ENCODE measurements around the gene PKNOX2.

PKNOX2 gene

DNA sequence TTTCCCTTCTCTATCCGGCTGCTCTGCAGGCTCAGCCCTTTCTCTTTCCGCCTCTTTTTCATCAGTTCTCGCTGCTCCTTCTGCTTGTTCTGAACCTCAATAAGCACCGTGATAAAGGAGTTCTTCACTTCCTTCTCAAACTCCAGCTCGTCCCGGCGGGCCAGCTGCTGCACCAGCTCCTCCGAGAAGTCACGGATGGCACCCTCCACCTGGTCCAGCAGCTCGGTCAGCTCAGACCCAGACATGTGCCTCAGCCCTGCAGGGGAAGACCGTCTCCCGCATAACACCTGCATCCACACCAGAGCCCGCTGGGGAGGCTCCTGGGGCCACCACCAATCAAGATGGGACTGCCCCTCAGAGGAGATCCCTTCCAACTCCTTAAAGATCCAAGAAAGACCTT is 291.3 kb downstream of the PKNOX2 start:
- Mint-ChIP-seq H3K27me3 (no peaks in the 10 kb centered on the region), H3K4me3 (no peak overlapping the region)

DNA sequence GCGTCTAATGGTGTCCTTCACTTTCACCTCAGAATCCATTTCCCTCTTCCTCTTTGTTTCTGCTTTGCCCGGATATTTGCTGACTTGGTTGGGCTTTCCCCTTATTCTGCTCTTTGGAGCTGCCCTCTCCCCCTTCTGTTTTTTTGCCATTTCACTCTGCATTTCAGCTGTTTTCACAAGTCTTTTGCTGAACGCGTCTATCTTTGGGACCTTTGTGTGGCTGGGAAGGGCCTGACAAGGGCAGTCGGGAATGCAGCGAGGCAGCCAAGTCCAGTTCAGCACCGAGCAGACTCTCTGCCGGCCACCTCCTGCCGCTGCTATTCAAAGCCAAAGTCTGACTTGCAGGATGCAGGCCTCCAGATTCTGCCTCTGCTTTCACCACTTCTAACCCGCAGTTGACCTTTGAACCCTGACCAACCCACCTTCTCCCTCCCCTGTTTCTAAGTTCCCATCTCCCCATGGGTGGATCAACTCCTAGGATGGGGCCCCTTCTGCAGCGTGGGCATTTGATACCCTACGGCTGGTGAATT is 293.3 kb downstream of the PKNOX2 start:
- no peaks in the 10 kb centered on the region for H3K27me3 Mint-ChIP-seq
- no peak overlapping the region for H3K4me3 Mint-ChIP-seq
- no peak overlapping the region for H3K27ac Mint-ChIP-seq (ENCODE audit: low read depth)
- ATAC-seq (replicated peaks; ENCODE audit: extremely low read depth, poor library complexity, severe bottlenecking) (no peak), DNase-seq (ENCODE audit: low spot score in 2 of 2) (no peak)
- no peaks in the 10 kb centered on the region for H3K36me3 Mint-ChIP-seq (ENCODE audit: insufficient read depth)
- H3K9me3 Mint-ChIP-seq = no peaks in the 10 kb centered on the region
- no peaks in the 10 kb centered on the region for H3K4me1 Mint-ChIP-seq

More for the DNA sequence above, 291.3 kb downstream of the PKNOX2 start:
- peaks cover 1% of the 10 kb centered on the region for H3K36me3 Mint-ChIP-seq (ENCODE audit: insufficient read depth)
- H3K4me1 Mint-ChIP-seq = peaks cover 6% of the 10 kb centered on the region
- ATAC-seq (replicated peaks; ENCODE audit: extremely low read depth, poor library complexity, severe bottlenecking) (no peak), DNase-seq (ENCODE audit: low spot score in 2 of 2) (no peak)
- H3K27ac Mint-ChIP-seq (ENCODE audit: low read depth) = no peak overlapping the region
- no peaks in the 10 kb centered on the region for H3K9me3 Mint-ChIP-seq

DNA sequence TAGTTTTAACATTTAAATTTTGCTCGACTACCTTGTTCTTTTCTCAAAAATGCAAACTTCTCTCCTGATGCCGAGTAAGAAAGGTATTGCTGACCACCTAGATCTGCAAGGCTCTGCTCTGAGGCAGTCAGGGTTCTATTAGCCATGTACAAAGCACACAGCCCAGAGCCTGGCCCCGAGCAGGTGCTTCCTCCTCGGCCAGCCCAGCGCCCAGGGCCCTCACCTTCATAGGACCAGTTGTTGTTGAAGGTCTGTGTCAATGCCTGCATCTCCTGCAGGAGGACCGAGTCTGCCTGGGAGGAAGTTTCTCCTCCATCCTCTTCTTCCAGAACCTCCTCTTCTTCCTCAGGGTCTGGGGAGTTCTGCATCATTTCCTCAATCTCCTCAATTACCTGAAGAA is 295.7 kb downstream of the PKNOX2 start:
- Mint-ChIP-seq H3K4me1 (no peaks in the 10 kb centered on the region), H3K27me3 (peaks cover 18% of the 10 kb centered on the region), H3K36me3 (ENCODE audit: insufficient read depth) (no peaks in the 10 kb centered on the region), H3K4me3 (no peak overlapping the region), H3K9me3 (no peaks in the 10 kb centered on the region), H3K27ac (ENCODE audit: low read depth) (no peak overlapping the region)
- DNase-seq (ENCODE audit: low spot score in 2 of 2) = no peak
- no peak for ATAC-seq (replicated peaks; ENCODE audit: extremely low read depth, poor library complexity, severe bottlenecking)

GRCh38 chr11:125463590-125464269 is 299.2 kb downstream of the PKNOX2 start:
- Mint-ChIP-seq H3K36me3 (ENCODE audit: insufficient read depth) (no peaks in the 10 kb centered on the region), H3K4me3 (no peak overlapping the region), H3K27ac (ENCODE audit: low read depth) (no peak overlapping the region), H3K4me1 (no peaks in the 10 kb centered on the region), H3K9me3 (no peaks in the 10 kb centered on the region), H3K27me3 (peaks cover 20% of the 10 kb centered on the region)
- DNase-seq (ENCODE audit: low spot score in 2 of 2) = no peak
- ATAC-seq (replicated peaks; ENCODE audit: extremely low read depth, poor library complexity, severe bottlenecking) = no peak

DNA sequence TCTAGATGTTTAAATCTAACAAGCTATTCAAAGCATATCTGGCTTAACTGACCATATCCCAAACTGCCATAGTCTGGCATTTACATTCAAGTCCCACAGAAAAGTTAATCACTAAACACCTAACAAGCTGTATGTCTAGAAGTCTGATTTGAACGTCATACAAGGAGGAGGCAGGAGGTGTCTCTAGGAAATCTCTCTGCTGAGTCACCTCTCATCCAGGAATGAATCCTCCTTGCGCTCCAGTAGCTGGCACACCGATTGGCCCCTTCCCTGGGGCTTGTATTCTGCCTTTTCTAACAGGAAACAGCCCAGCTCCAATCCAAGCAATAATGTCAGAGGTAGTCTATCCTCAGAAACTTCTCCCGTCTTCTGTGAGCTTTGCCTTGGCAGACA is 299.7 kb downstream of the PKNOX2 start:
- no peaks in the 10 kb centered on the region for H3K4me1 Mint-ChIP-seq
- no peak overlapping the region for H3K4me3 Mint-ChIP-seq

GRCh38 chr11:125464666-125465065 is 300.1 kb downstream of the PKNOX2 start:
- Mint-ChIP-seq H3K4me3 (no peak overlapping the region), H3K27me3 (peaks cover 20% of the 10 kb centered on the region), H3K36me3 (ENCODE audit: insufficient read depth) (no peaks in the 10 kb centered on the region), H3K27ac (ENCODE audit: low read depth) (no peak overlapping the region), H3K4me1 (no peaks in the 10 kb centered on the region), H3K9me3 (no peaks in the 10 kb centered on the region)
- DNase-seq (ENCODE audit: low spot score in 2 of 2) (no peak), ATAC-seq (replicated peaks; ENCODE audit: extremely low read depth, poor library complexity, severe bottlenecking) (no peak)

More for the DNA sequence above, 299.7 kb downstream of the PKNOX2 start:
- ATAC-seq (replicated peaks; ENCODE audit: extremely low read depth, poor library complexity, severe bottlenecking) (no peak), DNase-seq (ENCODE audit: low spot score in 2 of 2) (no peak)
- Mint-ChIP-seq H3K27me3 (peaks cover 20% of the 10 kb centered on the region), H3K9me3 (no peaks in the 10 kb centered on the region), H3K27ac (ENCODE audit: low read depth) (no peak overlapping the region), H3K36me3 (ENCODE audit: insufficient read depth) (no peaks in the 10 kb centered on the region)

GRCh38 chr11:125465255-125465654 is 300.7 kb downstream of the PKNOX2 start:
- Mint-ChIP-seq H3K4me1 (no peaks in the 10 kb centered on the region), H3K4me3 (no peak overlapping the region), H3K27me3 (peaks cover 26% of the 10 kb centered on the region), H3K27ac (ENCODE audit: low read depth) (no peak overlapping the region), H3K36me3 (ENCODE audit: insufficient read depth) (no peaks in the 10 kb centered on the region), H3K9me3 (no peaks in the 10 kb centered on the region)
- ATAC-seq (replicated peaks; ENCODE audit: extremely low read depth, poor library complexity, severe bottlenecking) (no peak), DNase-seq (ENCODE audit: low spot score in 2 of 2) (no peak)

- H3K27ac Mint-ChIP-seq (ENCODE audit: low read depth) = no peak overlapping the region
- DNase-seq (ENCODE audit: low spot score in 2 of 2) = no peak
- H3K4me1 Mint-ChIP-seq = no peaks in the 10 kb centered on the region
- no peaks in the 10 kb centered on the region for H3K36me3 Mint-ChIP-seq (ENCODE audit: insufficient read depth)
- peaks cover 31% of the 10 kb centered on the region for H3K27me3 Mint-ChIP-seq
- ATAC-seq (replicated peaks; ENCODE audit: extremely low read depth, poor library complexity, severe bottlenecking) = no peak
- H3K4me3 Mint-ChIP-seq = no peak overlapping the region
- H3K9me3 Mint-ChIP-seq = no peaks in the 10 kb centered on the region
These were observed 301.1 kb downstream of the PKNOX2 start for GRCh38 chr11:125465701-125466100.

DNA sequence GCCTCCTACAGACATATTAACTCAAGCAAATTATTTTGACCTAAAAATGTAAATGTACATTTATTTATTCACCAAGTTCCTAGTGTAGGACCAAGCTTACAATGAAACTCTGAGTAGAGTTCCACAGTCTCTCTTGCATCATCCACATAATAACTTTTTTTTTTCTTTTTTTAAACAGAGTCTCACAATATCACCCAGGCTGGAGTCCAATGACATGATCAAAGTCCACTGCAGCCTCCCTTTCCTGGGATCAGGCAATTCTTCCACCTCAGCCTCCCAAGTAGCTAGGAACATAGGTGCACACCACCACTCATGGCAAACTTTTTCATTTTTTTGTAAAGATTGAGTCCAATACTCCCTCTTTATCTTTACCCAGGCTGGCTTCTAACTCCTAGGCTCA is 303.5 kb downstream of the PKNOX2 start:
- Mint-ChIP-seq H3K9me3 (no peaks in the 10 kb centered on the region), H3K4me3 (no peak overlapping the region), H3K4me1 (no peaks in the 10 kb centered on the region), H3K36me3 (ENCODE audit: insufficient read depth) (no peaks in the 10 kb centered on the region), H3K27ac (ENCODE audit: low read depth) (no peak overlapping the region), H3K27me3 (peaks cover 33% of the 10 kb centered on the region)
- DNase-seq (ENCODE audit: low spot score in 2 of 2) (no peak), ATAC-seq (replicated peaks; ENCODE audit: extremely low read depth, poor library complexity, severe bottlenecking) (no peak)

DNA sequence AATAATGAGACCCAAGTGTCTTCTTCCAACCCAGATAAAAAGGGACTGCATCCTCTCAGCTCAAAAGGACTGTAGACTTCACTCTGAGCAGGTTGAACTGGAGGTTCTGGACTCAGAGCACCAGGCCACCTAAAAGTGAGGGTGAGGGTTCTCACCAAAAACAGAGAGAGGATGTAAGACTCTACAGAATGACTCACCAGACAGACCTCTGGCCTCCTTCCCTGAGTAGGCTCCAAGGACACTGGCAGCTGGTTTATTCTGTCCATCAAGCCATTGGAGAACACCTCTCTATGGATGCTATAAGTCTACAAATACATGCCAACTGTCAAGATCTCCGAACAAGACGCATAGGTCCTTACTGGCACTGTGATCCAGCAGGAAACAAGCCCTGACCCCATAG is 304.3 kb downstream of the PKNOX2 start:
- no peak for ATAC-seq (replicated peaks; ENCODE audit: extremely low read depth, poor library complexity, severe bottlenecking)
- DNase-seq (ENCODE audit: low spot score in 2 of 2) = no peak
- no peak overlapping the region for H3K4me3 Mint-ChIP-seq
- H3K27me3 Mint-ChIP-seq = peaks cover 30% of the 10 kb centered on the region
- no peaks in the 10 kb centered on the region for H3K4me1 Mint-ChIP-seq
- H3K36me3 Mint-ChIP-seq (ENCODE audit: insufficient read depth) = no peaks in the 10 kb centered on the region
- H3K27ac Mint-ChIP-seq (ENCODE audit: low read depth) = no peak overlapping the region
- no peaks in the 10 kb centered on the region for H3K9me3 Mint-ChIP-seq

- DNase-seq (ENCODE audit: low spot score in 2 of 2) (no peak), ATAC-seq (replicated peaks; ENCODE audit: extremely low read depth, poor library complexity, severe bottlenecking) (no peak)
- no peak overlapping the region for H3K4me3 Mint-ChIP-seq
- peaks cover 15% of the 10 kb centered on the region for H3K27me3 Mint-ChIP-seq
- no peaks in the 10 kb centered on the region for H3K4me1 Mint-ChIP-seq
- no peaks in the 10 kb centered on the region for H3K9me3 Mint-ChIP-seq
- peaks cover 2% of the 10 kb centered on the region for H3K36me3 Mint-ChIP-seq (ENCODE audit: insufficient read depth)
- peak overlapping the region; percentile 7 for H3K27ac Mint-ChIP-seq (ENCODE audit: low read depth)
These were observed 305.8 kb downstream of the PKNOX2 start for GRCh38 chr11:125470355-125470754.

GRCh38 chr11:125476721-125477120 is 312.2 kb downstream of the PKNOX2 start:
- Mint-ChIP-seq H3K27me3 (peaks cover 10% of the 10 kb centered on the region), H3K4me3 (no peak overlapping the region), H3K4me1 (no peaks in the 10 kb centered on the region), H3K36me3 (ENCODE audit: insufficient read depth) (peaks cover 2% of the 10 kb centered on the region), H3K27ac (ENCODE audit: low read depth) (no peak overlapping the region), H3K9me3 (no peaks in the 10 kb centered on the region)
- no peak for ATAC-seq (replicated peaks; ENCODE audit: extremely low read depth, poor library complexity, severe bottlenecking)
- DNase-seq (ENCODE audit: low spot score in 2 of 2) = no peak

GRCh38 chr11:125479137-125479536 is 314.6 kb downstream of the PKNOX2 start:
- Mint-ChIP-seq H3K27ac (ENCODE audit: low read depth) (no peak overlapping the region), H3K4me3 (no peak overlapping the region), H3K4me1 (no peaks in the 10 kb centered on the region), H3K9me3 (no peaks in the 10 kb centered on the region), H3K27me3 (peaks cover 10% of the 10 kb centered on the region), H3K36me3 (ENCODE audit: insufficient read depth) (peaks cover 2% of the 10 kb centered on the region)
- ATAC-seq (replicated peaks; ENCODE audit: extremely low read depth, poor library complexity, severe bottlenecking) (no peak), DNase-seq (ENCODE audit: low spot score in 2 of 2) (no peak)
